WTC11 (cell line): ENCODE data around the gene GIMD1. TPM values are rescaled to one million over a fixed set of nuclear protein-coding genes. Genes with fewer than 3 reads are reported as not detected.
"Not testable (repeated sequence)": the region's sequence is repeated elsewhere in the genome, so short reads cannot be mapped to it uniquely, and the experiment has no call there.

Source experiments
- ATAC-seq: fragments of 200-7000 bp; cut with Tn5 transposase; 2 replicates; pipeline ENCODE4 v1.10.0; 2021; ENCODE audit warnings: mild to moderate bottlenecking, moderate library complexity
- CTCF ChIA-PET: fragments of 300-600 bp; sonication (Branson Sonifier 250); formaldehyde crosslinking; loops from one replicate; lab custom pipeline; 2021; ENCODE audit warnings: antibody characterized with exemption; lab: Charles Lee
- POLR2A ChIA-PET: fragments of 350-600 bp; sonication (Branson Sonifier 250); formaldehyde crosslinking; loops from one replicate; lab custom pipeline; 2021; ENCODE audit warnings: antibody characterized with exemption; lab: Charles Lee
- DNase-seq: peaks from one replicate; pipeline ENCODE4 v3.0.0; 2021; ENCODE audit warnings: low spot score
- H3K27ac Mint-ChIP-seq: 2 replicates; pipeline ENCODE4 v1.8.0; 2021; ENCODE audit warnings: mixed read lengths
- H3K27me3 Mint-ChIP-seq: 2 replicates; pipeline ENCODE4 v1.8.0; 2021; ENCODE audit warnings: low read depth, mild to moderate bottlenecking, moderate library complexity, mixed read lengths
- H3K36me3 Mint-ChIP-seq: 2 replicates; pipeline ENCODE4 v1.8.0; 2021; ENCODE audit warnings: mixed read lengths
- H3K4me1 Mint-ChIP-seq: 2 replicates; pipeline ENCODE4 v1.8.0; 2022; ENCODE audit warnings: mixed read lengths
- H3K4me3 Mint-ChIP-seq: 2 replicates; pipeline ENCODE4 v1.8.0; 2021; ENCODE audit warnings: mild to moderate bottlenecking, moderate library complexity, mixed read lengths
- H3K9me3 Mint-ChIP-seq: 2 replicates; pipeline ENCODE4 v1.8.0; 2021; ENCODE audit warnings: mixed read lengths
- CREB1 ChIP-seq: sonication (generic); formaldehyde crosslinking; IDR thresholded peaks from 2 replicates; pipeline ENCODE4 v1.8.0; 2023; ENCODE audit warnings: mild to moderate bottlenecking, missing genetic modification reagents
- CREM ChIP-seq: sonication (generic); formaldehyde crosslinking; IDR thresholded peaks from 2 replicates; pipeline ENCODE4 v1.8.1; 2022; ENCODE audit warnings: mild to moderate bottlenecking, missing genetic modification reagents, moderate library complexity
- GRHL2 ChIP-seq: fragments of 250-450 bp; sonication (Bioruptor Pico); IDR thresholded peaks from 2 replicates; pipeline ENCODE4 v1.8.0; 2022; ENCODE audit warnings: mild to moderate bottlenecking, moderate library complexity; ENCODE audit not compliant: insufficient replicate concordance, severe bottlenecking
- GTF2I ChIP-seq: fragments of 250-450 bp; sonication (Bioruptor Pico); conservative IDR thresholded peaks from 2 replicates; pipeline ENCODE4 v1.4.0; 2021; ENCODE audit warnings: mild to moderate bottlenecking
- HMGA2 ChIP-seq: fragments of 250-450 bp; sonication (Bioruptor Pico); IDR thresholded peaks from 2 replicates; pipeline ENCODE4 v1.4.0; 2021; ENCODE audit warnings: mild to moderate bottlenecking, moderate library complexity
- MXD4 ChIP-seq: fragments of 250-450 bp; sonication (Bioruptor Pico); IDR thresholded peaks from 2 replicates; pipeline ENCODE4 v1.8.0; 2021; ENCODE audit warnings: mild to moderate bottlenecking, moderate library complexity, borderline replicate concordance
- NFE2L1 ChIP-seq: sonication (generic); formaldehyde crosslinking; IDR thresholded peaks from 2 replicates; pipeline ENCODE4 v1.8.1; 2023; ENCODE audit warnings: missing genetic modification reagents
- NR1H2 ChIP-seq: sonication (generic); formaldehyde crosslinking; IDR thresholded peaks from 2 replicates; pipeline ENCODE4 v1.9.0; 2021; ENCODE audit warnings: mild to moderate bottlenecking, moderate library complexity, missing genetic modification reagents
- SP1 ChIP-seq: sonication (generic); formaldehyde crosslinking; conservative IDR thresholded peaks from 2 replicates; pipeline ENCODE4 v1.8.1; 2022; ENCODE audit warnings: missing genetic modification reagents
- TP53 ChIP-seq: sonication (generic); formaldehyde crosslinking; IDR thresholded peaks from 2 replicates; pipeline ENCODE4 v1.8.1; 2023; ENCODE audit warnings: mild to moderate bottlenecking, missing genetic modification reagents
- ZNF232 ChIP-seq: sonication (generic); formaldehyde crosslinking; IDR thresholded peaks from 2 replicates; pipeline ENCODE4 v1.8.0; 2022; ENCODE audit warnings: mild to moderate bottlenecking, missing genetic modification reagents
- ZNF396 ChIP-seq: fragments of 250-450 bp; sonication (Bioruptor Pico); IDR thresholded peaks from 2 replicates; pipeline ENCODE4 v1.8.0; 2021; ENCODE audit warnings: mild to moderate bottlenecking, moderate library complexity, borderline replicate concordance
- total RNA-seq: library from RNA; stranded (reverse); gene quantifications from 3 replicates; pipeline ENCODE4 v1.2.3, GENCODE V29; 2021
- TF ChIP-seq, protein P1 (sequence below): sonication (generic); formaldehyde crosslinking; IDR thresholded peaks from 2 replicates; pipeline ENCODE4 v1.8.0; 2023; ENCODE audit warnings: missing genetic modification reagents, mild to moderate bottlenecking, borderline replicate concordance
- TF ChIP-seq, protein P2 (sequence below): sonication (generic); formaldehyde crosslinking; IDR thresholded peaks from 2 replicates; pipeline ENCODE4 v1.8.1; 2023; ENCODE audit warnings: mild to moderate bottlenecking, missing genetic modification reagents
- TF ChIP-seq, protein P3 (sequence below): sonication (generic); formaldehyde crosslinking; IDR thresholded peaks from 2 replicates; pipeline ENCODE4 v1.8.0; 2023; ENCODE audit warnings: missing genetic modification reagents
- TF ChIP-seq, protein P4 (sequence below): sonication (generic); formaldehyde crosslinking; IDR thresholded peaks from 2 replicates; pipeline ENCODE4 v1.8.1; 2023; ENCODE audit warnings: mild to moderate bottlenecking, moderate library complexity, missing genetic modification reagents
- TF ChIP-seq, protein P5 (sequence below): sonication (generic); formaldehyde crosslinking; IDR thresholded peaks from 2 replicates; pipeline ENCODE4 v1.8.0; 2022; ENCODE audit warnings: missing genetic modification reagents
- TF ChIP-seq, protein P6 (sequence below): sonication (generic); formaldehyde crosslinking; IDR thresholded peaks from 2 replicates; pipeline ENCODE4 v1.8.0; 2022; ENCODE audit warnings: mild to moderate bottlenecking, missing genetic modification reagents

GIMD1 gene
- total RNA-seq, 1 experiment from 2014 or later, result not detected

DNA sequence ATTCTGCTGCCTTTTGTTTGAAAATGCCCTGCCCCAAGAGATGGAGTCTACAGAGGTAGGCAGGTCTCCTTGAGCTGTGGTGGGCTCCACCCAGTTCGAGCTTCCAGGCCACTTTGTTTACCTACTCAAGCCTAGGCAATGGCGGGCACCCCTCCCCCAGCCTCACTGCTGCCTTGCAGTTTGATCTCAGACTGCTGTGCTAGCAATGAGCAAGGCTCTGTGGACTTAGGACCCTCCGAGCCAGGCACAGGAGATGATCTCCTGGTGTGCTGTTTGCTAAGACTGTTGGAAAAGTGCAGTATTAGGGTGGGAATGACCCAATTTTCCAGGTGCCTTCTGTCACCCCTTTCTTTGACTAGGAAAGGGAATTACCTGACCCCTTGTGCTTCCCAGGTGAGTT, 39.4 kb upstream of the GIMD1 start:
- H3K4me3 Mint-ChIP-seq, H3K27me3 Mint-ChIP-seq, DNase-seq, ATAC-seq, H3K27ac Mint-ChIP-seq, CTCF ChIA-PET, H3K36me3 Mint-ChIP-seq, POLR2A ChIA-PET: not testable (repeated sequence)
- Mint-ChIP-seq H3K4me1 (peaks cover 39% of the 10 kb centered on the region), H3K9me3 (peaks cover 22% of the 10 kb centered on the region)

DNA sequence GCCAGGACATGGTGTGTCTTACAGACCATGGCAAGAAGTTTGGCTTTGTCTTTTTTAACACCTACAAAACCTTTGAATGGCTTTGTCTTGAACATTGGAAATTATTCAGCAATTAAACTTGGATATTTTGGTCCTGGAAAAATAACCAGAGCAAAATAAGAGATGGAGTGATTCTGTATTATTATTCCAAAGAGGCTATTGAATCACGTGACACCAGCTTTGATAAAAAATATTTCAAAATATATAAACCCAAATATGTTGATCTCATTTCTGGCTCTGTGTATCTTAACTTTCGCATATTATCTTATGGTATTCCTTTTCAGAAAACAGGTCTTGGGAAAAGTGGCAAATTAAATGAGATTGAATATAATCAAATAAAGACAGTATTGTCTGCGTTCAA, 32.6 kb upstream of the GIMD1 start:
- no peak overlapping the region for H3K4me3 Mint-ChIP-seq
- ChIA-PET CTCF (no interaction called here), POLR2A (no interaction called here)
- H3K4me1 Mint-ChIP-seq, result no peaks in the 10 kb centered on the region
- TF ChIP-seq SP1 (CRISPR knock-in tag) (no peak), CREB1 (no peak), GRHL2 (no peak), HMGA2 (CRISPR knock-in tag) (no peak), MXD4 (CRISPR knock-in tag) (no peak), NR1H2 (CRISPR knock-in tag) (no peak), GTF2I (no peak), ZNF232 (CRISPR knock-in tag) (no peak), ZNF396 (no peak), TP53 (no peak), NFE2L1 (no peak), CREM (CRISPR knock-in tag) (no peak)
- TF ChIP-seq, protein P1, sequence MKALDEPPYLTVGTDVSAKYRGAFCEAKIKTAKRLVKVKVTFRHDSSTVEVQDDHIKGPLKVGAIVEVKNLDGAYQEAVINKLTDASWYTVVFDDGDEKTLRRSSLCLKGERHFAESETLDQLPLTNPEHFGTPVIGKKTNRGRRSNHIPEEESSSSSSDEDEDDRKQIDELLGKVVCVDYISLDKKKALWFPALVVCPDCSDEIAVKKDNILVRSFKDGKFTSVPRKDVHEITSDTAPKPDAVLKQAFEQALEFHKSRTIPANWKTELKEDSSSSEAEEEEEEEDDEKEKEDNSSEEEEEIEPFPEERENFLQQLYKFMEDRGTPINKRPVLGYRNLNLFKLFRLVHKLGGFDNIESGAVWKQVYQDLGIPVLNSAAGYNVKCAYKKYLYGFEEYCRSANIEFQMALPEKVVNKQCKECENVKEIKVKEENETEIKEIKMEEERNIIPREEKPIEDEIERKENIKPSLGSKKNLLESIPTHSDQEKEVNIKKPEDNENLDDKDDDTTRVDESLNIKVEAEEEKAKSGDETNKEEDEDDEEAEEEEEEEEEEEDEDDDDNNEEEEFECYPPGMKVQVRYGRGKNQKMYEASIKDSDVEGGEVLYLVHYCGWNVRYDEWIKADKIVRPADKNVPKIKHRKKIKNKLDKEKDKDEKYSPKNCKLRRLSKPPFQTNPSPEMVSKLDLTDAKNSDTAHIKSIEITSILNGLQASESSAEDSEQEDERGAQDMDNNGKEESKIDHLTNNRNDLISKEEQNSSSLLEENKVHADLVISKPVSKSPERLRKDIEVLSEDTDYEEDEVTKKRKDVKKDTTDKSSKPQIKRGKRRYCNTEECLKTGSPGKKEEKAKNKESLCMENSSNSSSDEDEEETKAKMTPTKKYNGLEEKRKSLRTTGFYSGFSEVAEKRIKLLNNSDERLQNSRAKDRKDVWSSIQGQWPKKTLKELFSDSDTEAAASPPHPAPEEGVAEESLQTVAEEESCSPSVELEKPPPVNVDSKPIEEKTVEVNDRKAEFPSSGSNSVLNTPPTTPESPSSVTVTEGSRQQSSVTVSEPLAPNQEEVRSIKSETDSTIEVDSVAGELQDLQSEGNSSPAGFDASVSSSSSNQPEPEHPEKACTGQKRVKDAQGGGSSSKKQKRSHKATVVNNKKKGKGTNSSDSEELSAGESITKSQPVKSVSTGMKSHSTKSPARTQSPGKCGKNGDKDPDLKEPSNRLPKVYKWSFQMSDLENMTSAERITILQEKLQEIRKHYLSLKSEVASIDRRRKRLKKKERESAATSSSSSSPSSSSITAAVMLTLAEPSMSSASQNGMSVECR (CRISPR knock-in tag), result no peak
- TF ChIP-seq, protein P2, sequence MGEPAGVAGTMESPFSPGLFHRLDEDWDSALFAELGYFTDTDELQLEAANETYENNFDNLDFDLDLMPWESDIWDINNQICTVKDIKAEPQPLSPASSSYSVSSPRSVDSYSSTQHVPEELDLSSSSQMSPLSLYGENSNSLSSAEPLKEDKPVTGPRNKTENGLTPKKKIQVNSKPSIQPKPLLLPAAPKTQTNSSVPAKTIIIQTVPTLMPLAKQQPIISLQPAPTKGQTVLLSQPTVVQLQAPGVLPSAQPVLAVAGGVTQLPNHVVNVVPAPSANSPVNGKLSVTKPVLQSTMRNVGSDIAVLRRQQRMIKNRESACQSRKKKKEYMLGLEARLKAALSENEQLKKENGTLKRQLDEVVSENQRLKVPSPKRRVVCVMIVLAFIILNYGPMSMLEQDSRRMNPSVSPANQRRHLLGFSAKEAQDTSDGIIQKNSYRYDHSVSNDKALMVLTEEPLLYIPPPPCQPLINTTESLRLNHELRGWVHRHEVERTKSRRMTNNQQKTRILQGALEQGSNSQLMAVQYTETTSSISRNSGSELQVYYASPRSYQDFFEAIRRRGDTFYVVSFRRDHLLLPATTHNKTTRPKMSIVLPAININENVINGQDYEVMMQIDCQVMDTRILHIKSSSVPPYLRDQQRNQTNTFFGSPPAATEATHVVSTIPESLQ (CRISPR knock-in tag), result no peak
- TF ChIP-seq, protein P3, sequence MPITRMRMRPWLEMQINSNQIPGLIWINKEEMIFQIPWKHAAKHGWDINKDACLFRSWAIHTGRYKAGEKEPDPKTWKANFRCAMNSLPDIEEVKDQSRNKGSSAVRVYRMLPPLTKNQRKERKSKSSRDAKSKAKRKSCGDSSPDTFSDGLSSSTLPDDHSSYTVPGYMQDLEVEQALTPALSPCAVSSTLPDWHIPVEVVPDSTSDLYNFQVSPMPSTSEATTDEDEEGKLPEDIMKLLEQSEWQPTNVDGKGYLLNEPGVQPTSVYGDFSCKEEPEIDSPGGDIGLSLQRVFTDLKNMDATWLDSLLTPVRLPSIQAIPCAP, result no peak
- TF ChIP-seq, protein P4, sequence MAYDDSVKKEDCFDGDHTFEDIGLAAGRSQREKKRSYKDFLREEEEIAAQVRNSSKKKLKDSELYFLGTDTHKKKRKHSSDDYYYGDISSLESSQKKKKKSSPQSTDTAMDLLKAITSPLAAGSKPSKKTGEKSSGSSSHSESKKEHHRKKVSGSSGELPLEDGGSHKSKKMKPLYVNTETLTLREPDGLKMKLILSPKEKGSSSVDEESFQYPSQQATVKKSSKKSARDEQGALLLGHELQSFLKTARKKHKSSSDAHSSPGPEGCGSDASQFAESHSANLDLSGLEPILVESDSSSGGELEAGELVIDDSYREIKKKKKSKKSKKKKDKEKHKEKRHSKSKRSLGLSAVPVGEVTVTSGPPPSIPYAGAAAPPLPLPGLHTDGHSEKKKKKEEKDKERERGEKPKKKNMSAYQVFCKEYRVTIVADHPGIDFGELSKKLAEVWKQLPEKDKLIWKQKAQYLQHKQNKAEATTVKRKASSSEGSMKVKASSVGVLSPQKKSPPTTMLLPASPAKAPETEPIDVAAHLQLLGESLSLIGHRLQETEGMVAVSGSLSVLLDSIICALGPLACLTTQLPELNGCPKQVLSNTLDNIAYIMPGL (CRISPR knock-in tag), result no peak
- TF ChIP-seq, protein P5, sequence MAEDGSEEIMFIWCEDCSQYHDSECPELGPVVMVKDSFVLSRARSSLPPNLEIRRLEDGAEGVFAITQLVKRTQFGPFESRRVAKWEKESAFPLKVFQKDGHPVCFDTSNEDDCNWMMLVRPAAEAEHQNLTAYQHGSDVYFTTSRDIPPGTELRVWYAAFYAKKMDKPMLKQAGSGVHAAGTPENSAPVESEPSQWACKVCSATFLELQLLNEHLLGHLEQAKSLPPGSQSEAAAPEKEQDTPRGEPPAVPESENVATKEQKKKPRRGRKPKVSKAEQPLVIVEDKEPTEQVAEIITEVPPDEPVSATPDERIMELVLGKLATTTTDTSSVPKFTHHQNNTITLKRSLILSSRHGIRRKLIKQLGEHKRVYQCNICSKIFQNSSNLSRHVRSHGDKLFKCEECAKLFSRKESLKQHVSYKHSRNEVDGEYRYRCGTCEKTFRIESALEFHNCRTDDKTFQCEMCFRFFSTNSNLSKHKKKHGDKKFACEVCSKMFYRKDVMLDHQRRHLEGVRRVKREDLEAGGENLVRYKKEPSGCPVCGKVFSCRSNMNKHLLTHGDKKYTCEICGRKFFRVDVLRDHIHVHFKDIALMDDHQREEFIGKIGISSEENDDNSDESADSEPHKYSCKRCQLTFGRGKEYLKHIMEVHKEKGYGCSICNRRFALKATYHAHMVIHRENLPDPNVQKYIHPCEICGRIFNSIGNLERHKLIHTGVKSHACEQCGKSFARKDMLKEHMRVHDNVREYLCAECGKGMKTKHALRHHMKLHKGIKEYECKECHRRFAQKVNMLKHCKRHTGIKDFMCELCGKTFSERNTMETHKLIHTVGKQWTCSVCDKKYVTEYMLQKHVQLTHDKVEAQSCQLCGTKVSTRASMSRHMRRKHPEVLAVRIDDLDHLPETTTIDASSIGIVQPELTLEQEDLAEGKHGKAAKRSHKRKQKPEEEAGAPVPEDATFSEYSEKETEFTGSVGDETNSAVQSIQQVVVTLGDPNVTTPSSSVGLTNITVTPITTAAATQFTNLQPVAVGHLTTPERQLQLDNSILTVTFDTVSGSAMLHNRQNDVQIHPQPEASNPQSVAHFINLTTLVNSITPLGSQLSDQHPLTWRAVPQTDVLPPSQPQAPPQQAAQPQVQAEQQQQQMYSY (CRISPR knock-in tag), result no peak
- TF ChIP-seq, protein P6, sequence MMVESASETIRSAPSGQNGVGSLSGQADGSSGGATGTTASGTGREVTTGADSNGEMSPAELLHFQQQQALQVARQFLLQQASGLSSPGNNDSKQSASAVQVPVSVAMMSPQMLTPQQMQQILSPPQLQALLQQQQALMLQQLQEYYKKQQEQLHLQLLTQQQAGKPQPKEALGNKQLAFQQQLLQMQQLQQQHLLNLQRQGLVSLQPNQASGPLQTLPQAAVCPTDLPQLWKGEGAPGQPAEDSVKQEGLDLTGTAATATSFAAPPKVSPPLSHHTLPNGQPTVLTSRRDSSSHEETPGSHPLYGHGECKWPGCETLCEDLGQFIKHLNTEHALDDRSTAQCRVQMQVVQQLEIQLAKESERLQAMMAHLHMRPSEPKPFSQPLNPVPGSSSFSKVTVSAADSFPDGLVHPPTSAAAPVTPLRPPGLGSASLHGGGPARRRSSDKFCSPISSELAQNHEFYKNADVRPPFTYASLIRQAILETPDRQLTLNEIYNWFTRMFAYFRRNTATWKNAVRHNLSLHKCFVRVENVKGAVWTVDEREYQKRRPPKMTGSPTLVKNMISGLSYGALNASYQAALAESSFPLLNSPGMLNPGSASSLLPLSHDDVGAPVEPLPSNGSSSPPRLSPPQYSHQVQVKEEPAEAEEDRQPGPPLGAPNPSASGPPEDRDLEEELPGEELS (CRISPR knock-in tag), result no peak
- H3K27ac Mint-ChIP-seq, result no peak overlapping the region
- no peaks in the 10 kb centered on the region for H3K27me3 Mint-ChIP-seq
- no peak for ATAC-seq
- peaks cover 14% of the 10 kb centered on the region for H3K36me3 Mint-ChIP-seq
- H3K9me3 Mint-ChIP-seq, result peaks cover 33% of the 10 kb centered on the region
- DNase-seq, result no peak

DNA sequence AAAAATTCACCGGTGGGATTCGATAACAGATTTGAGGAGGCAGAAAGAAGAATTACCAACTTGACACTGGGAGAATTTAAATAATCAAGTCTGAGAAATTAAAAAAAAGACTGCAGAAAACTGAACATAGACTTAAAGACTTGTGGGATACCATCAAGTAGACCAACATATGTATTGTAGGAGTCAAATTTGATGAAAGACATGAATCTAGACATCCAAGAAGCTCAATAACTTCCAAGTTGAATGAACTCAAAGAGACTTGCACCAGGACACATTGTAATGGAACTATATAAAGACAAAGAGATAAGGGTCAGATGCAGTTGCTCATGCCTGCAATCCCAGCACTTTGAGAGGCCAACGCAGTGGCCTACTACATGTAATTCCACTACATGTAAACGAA, 30.3 kb upstream of the GIMD1 start:
- DNase-seq, H3K4me1 Mint-ChIP-seq, H3K27me3 Mint-ChIP-seq, H3K27ac Mint-ChIP-seq, CTCF ChIA-PET, ATAC-seq, POLR2A ChIA-PET, H3K4me3 Mint-ChIP-seq: not testable (repeated sequence)
- H3K36me3 Mint-ChIP-seq, result peaks cover 28% of the 10 kb centered on the region
- H3K9me3 Mint-ChIP-seq, result peaks cover 49% of the 10 kb centered on the region
